ENCODE results near the gene CZIB.
"Not testable (repeated sequence)": the region's sequence is repeated elsewhere in the genome, so short reads cannot be mapped to it uniquely, and the experiment has no call there.

Gene CZIB

GRCh38 chr1:53196485-53197290 is 23.7 kb downstream of the CZIB start, which contains the start of gene CPT2:
Gene CPT2, plus strand, starts transcription at chr1:53196824. Its CDS starts 120 bp downstream, at chr1:53196944.
- Histone ChIP-seq H3K27me3 (ENCODE audit: control insufficient read depth, insufficient read depth, low read length) (no peaks in the 10 kb centered on the region), H3K27ac (ENCODE audit: low read depth, low read length) (peak within 1 kb of the TSS; percentile 98), H3K9ac (ENCODE audit: low read length) (peak within 1 kb of the TSS; percentile 89), H3K4me1 (ENCODE audit: control insufficient read depth, insufficient read depth, low read length) (peaks cover 16% of the 10 kb centered on the region), H3K4me3 (ENCODE audit: low read length) (peak within 1 kb of the TSS; percentile 91), H3K36me3 (ENCODE audit: control insufficient read depth, insufficient read depth, low read length) (no peaks in the 10 kb centered on the region)

- no peaks in the 10 kb centered on the region for H3K27me3 ChIP-seq (ENCODE audit: control insufficient read depth, insufficient read depth, low read length)
- peak overlapping the region; percentile 98 for H3K27ac ChIP-seq (ENCODE audit: low read depth, low read length)
Measured at GRCh38 chr1:53196017-53196484, 24.4 kb downstream of the CZIB start.

GRCh38 chr1:53195246-53196016 is 25.0 kb downstream of the CZIB start:
- no peaks in the 10 kb centered on the region for H3K36me3 ChIP-seq (ENCODE audit: control insufficient read depth, insufficient read depth, low read length)
- no peaks in the 10 kb centered on the region for H3K27me3 ChIP-seq (ENCODE audit: control insufficient read depth, insufficient read depth, low read length)
- no peak overlapping the region for H3K4me3 ChIP-seq (ENCODE audit: low read length)
- H3K27ac ChIP-seq (ENCODE audit: low read depth, low read length) = no peak overlapping the region
- H3K9ac ChIP-seq (ENCODE audit: low read length) = no peak overlapping the region
- peaks cover 16% of the 10 kb centered on the region for H3K4me1 ChIP-seq (ENCODE audit: control insufficient read depth, insufficient read depth, low read length)

More at GRCh38 chr1:53196017-53196484, 24.4 kb downstream of the CZIB start:
- Histone ChIP-seq H3K36me3 (ENCODE audit: control insufficient read depth, insufficient read depth, low read length) (no peaks in the 10 kb centered on the region), H3K4me1 (ENCODE audit: control insufficient read depth, insufficient read depth, low read length) (peaks cover 16% of the 10 kb centered on the region), H3K4me3 (ENCODE audit: low read length) (peak overlapping the region; percentile 91), H3K9ac (ENCODE audit: low read length) (no peak overlapping the region)

- Histone ChIP-seq H3K9ac (ENCODE audit: low read length) (no peak overlapping the region), H3K27me3 (ENCODE audit: control insufficient read depth, insufficient read depth, low read length) (no peaks in the 10 kb centered on the region), H3K27ac (ENCODE audit: low read depth, low read length) (no peak overlapping the region), H3K36me3 (ENCODE audit: control insufficient read depth, insufficient read depth, low read length) (no peaks in the 10 kb centered on the region), H3K4me1 (ENCODE audit: control insufficient read depth, insufficient read depth, low read length) (no peaks in the 10 kb centered on the region), H3K4me3 (ENCODE audit: low read length) (no peak overlapping the region)
Measured at GRCh38 chr1:53190210-53190611, 30.2 kb downstream of the CZIB start.

GRCh38 chr1:53189061-53189460 is 31.4 kb downstream of the CZIB start:
- no peak overlapping the region for H3K4me3 ChIP-seq (ENCODE audit: low read length)
- H3K27me3 ChIP-seq (ENCODE audit: control insufficient read depth, insufficient read depth, low read length) = no peaks in the 10 kb centered on the region
- no peaks in the 10 kb centered on the region for H3K4me1 ChIP-seq (ENCODE audit: control insufficient read depth, insufficient read depth, low read length)
- no peaks in the 10 kb centered on the region for H3K36me3 ChIP-seq (ENCODE audit: control insufficient read depth, insufficient read depth, low read length)
- H3K27ac ChIP-seq (ENCODE audit: low read depth, low read length) = no peak overlapping the region
- no peak overlapping the region for H3K9ac ChIP-seq (ENCODE audit: low read length)

- Histone ChIP-seq H3K36me3 (ENCODE audit: control insufficient read depth, insufficient read depth, low read length) (no peaks in the 10 kb centered on the region), H3K27ac (ENCODE audit: low read depth, low read length) (no peak overlapping the region), H3K27me3 (ENCODE audit: control insufficient read depth, insufficient read depth, low read length) (no peaks in the 10 kb centered on the region)
Measured at GRCh38 chr1:53188099-53188498, 32.3 kb downstream of the CZIB start.

GRCh38 chr1:53187401-53187800 is 33.0 kb downstream of the CZIB start:
- no peak overlapping the region for H3K4me3 ChIP-seq (ENCODE audit: low read length)

More at GRCh38 chr1:53188099-53188498, 32.3 kb downstream of the CZIB start:
- H3K4me3 ChIP-seq (ENCODE audit: low read length) = no peak overlapping the region
- no peak overlapping the region for H3K9ac ChIP-seq (ENCODE audit: low read length)
- H3K4me1 ChIP-seq (ENCODE audit: control insufficient read depth, insufficient read depth, low read length) = no peaks in the 10 kb centered on the region

GRCh38 chr1:53186533-53186932 is 33.9 kb downstream of the CZIB start:
- H3K27me3 ChIP-seq (ENCODE audit: control insufficient read depth, insufficient read depth, low read length) = no peaks in the 10 kb centered on the region
- no peak overlapping the region for H3K9ac ChIP-seq (ENCODE audit: low read length)
- no peak overlapping the region for H3K27ac ChIP-seq (ENCODE audit: low read depth, low read length)
- H3K4me3 ChIP-seq (ENCODE audit: low read length) = no peak overlapping the region
- H3K4me1 ChIP-seq (ENCODE audit: control insufficient read depth, insufficient read depth, low read length) = no peaks in the 10 kb centered on the region
- H3K36me3 ChIP-seq (ENCODE audit: control insufficient read depth, insufficient read depth, low read length) = no peaks in the 10 kb centered on the region

More at GRCh38 chr1:53187401-53187800, 33.0 kb downstream of the CZIB start:
- H3K27me3 ChIP-seq (ENCODE audit: control insufficient read depth, insufficient read depth, low read length) = no peaks in the 10 kb centered on the region
- no peak overlapping the region for H3K27ac ChIP-seq (ENCODE audit: low read depth, low read length)
- H3K36me3 ChIP-seq (ENCODE audit: control insufficient read depth, insufficient read depth, low read length) = no peaks in the 10 kb centered on the region
- H3K4me1 ChIP-seq (ENCODE audit: control insufficient read depth, insufficient read depth, low read length) = no peaks in the 10 kb centered on the region
- no peak overlapping the region for H3K9ac ChIP-seq (ENCODE audit: low read length)

- not testable (repeated sequence) for H3K36me3 ChIP-seq (ENCODE audit: control insufficient read depth, insufficient read depth, low read length); H3K9ac ChIP-seq (ENCODE audit: low read length); H3K4me3 ChIP-seq (ENCODE audit: low read length)
Measured at GRCh38 chr1:53185955-53186297, 34.5 kb downstream of the CZIB start.

GRCh38 chr1:53183095-53183990 is 37.1 kb downstream of the CZIB start:
- no peaks in the 10 kb centered on the region for H3K36me3 ChIP-seq (ENCODE audit: control insufficient read depth, insufficient read depth, low read length)
- no peak overlapping the region for H3K9ac ChIP-seq (ENCODE audit: low read length)
- H3K4me3 ChIP-seq (ENCODE audit: low read length) = no peak overlapping the region
- no peaks in the 10 kb centered on the region for H3K27me3 ChIP-seq (ENCODE audit: control insufficient read depth, insufficient read depth, low read length)
- H3K27ac ChIP-seq (ENCODE audit: low read depth, low read length) = no peak overlapping the region
- no peaks in the 10 kb centered on the region for H3K4me1 ChIP-seq (ENCODE audit: control insufficient read depth, insufficient read depth, low read length)

More at GRCh38 chr1:53185955-53186297, 34.5 kb downstream of the CZIB start:
- not testable (repeated sequence) for H3K4me1 ChIP-seq (ENCODE audit: control insufficient read depth, insufficient read depth, low read length); H3K27ac ChIP-seq (ENCODE audit: low read depth, low read length); H3K27me3 ChIP-seq (ENCODE audit: control insufficient read depth, insufficient read depth, low read length)

GRCh38 chr1:53182716-53183094 is 37.7 kb downstream of the CZIB start:
- Histone ChIP-seq H3K9ac (ENCODE audit: low read length) (no peak overlapping the region), H3K27me3 (ENCODE audit: control insufficient read depth, insufficient read depth, low read length) (no peaks in the 10 kb centered on the region), H3K4me1 (ENCODE audit: control insufficient read depth, insufficient read depth, low read length) (no peaks in the 10 kb centered on the region), H3K36me3 (ENCODE audit: control insufficient read depth, insufficient read depth, low read length) (no peaks in the 10 kb centered on the region), H3K4me3 (ENCODE audit: low read length) (no peak overlapping the region), H3K27ac (ENCODE audit: low read depth, low read length) (no peak overlapping the region)

GRCh38 chr1:53182111-53182593 is 38.3 kb downstream of the CZIB start:
- Histone ChIP-seq H3K27ac (ENCODE audit: low read depth, low read length) (no peak overlapping the region), H3K36me3 (ENCODE audit: control insufficient read depth, insufficient read depth, low read length) (no peaks in the 10 kb centered on the region), H3K27me3 (ENCODE audit: control insufficient read depth, insufficient read depth, low read length) (no peaks in the 10 kb centered on the region), H3K9ac (ENCODE audit: low read length) (no peak overlapping the region), H3K4me3 (ENCODE audit: low read length) (no peak overlapping the region), H3K4me1 (ENCODE audit: control insufficient read depth, insufficient read depth, low read length) (peaks cover 1% of the 10 kb centered on the region)

Data from rectal smooth muscle tissue (tissue), 1 donor.